HEK293 (cell line): ENCODE data around the gene MEGF8.
A peak's percentile ranks its signal among the peaks of the same experiment; 100 is the strongest.

Experiments used
- CTCF ChIA-PET: fragments of 350-600 bp; formaldehyde crosslinking; extraction: SDS; loops from one replicate; lab custom pipeline; 2021; ENCODE audit warnings: antibody characterized with exemption; lab: Yijun Ruan, JAX
- POLR2A ChIA-PET: fragments of 300-600 bp; formaldehyde crosslinking; extraction: SDS; loops from one replicate; lab custom pipeline; 2020; ENCODE audit warnings: antibody characterized with exemption, inconsistent platforms; lab: Yijun Ruan, JAX
- H3K27ac ChIP-seq: fragments of 200-500 bp; sonication (Bioruptor generic); 2 replicates; pipeline ENCODE4 v1.5.1; 2014; ENCODE audit warnings: low read depth, low read length, control low read depth, inconsistent platforms; ENCODE audit errors: extremely low read depth
- H3K36me3 ChIP-seq, 2 experiments: fragments of 200-500 bp in 1 of 2; sonication (Bioruptor generic) in 1 of 2; 1 replicate in 1 of 2; 2 replicates in 1 of 2; pipeline ENCODE4 v1.5.1; 2014 to 2017; ENCODE audit warnings: inconsistent platforms in 2 of 2, low read length in 2 of 2; ENCODE audit not compliant: control insufficient read depth in 2 of 2, insufficient read depth in 1 of 2
- H3K4me1 ChIP-seq: fragments of 200-500 bp; sonication (Bioruptor generic); 2 replicates; pipeline ENCODE4 v1.5.1; 2014; ENCODE audit warnings: mild to moderate bottlenecking, low read length, inconsistent platforms; ENCODE audit not compliant: control insufficient read depth, insufficient read depth
- H3K4me3 ChIP-seq: 2 replicates; pipeline ENCODE4 v1.5.1; 2011; ENCODE audit warnings: low read depth, mild to moderate bottlenecking, control low read depth, low read length, moderate library complexity
- H3K9me3 ChIP-seq: fragments of 200-500 bp; sonication (Bioruptor generic); 2 replicates; pipeline ENCODE4 v1.5.1; 2014; ENCODE audit warnings: low read depth, low read length, inconsistent platforms; ENCODE audit not compliant: control insufficient read depth, insufficient read depth
- MZF1 ChIP-seq: fragments of 450-650 bp; formaldehyde crosslinking; IDR thresholded peaks from 2 replicates; pipeline ENCODE4 v1.5.1; 2017; ENCODE audit warnings: missing biosample characterization, missing genetic modification characterization, borderline replicate concordance
- OSR2 ChIP-seq: fragments of 450-650 bp; formaldehyde crosslinking; IDR thresholded peaks from 2 replicates; pipeline ENCODE4 v1.5.1; 2016; ENCODE audit warnings: missing biosample characterization, missing genetic modification characterization
- SALL2 ChIP-seq: fragments of 450-650 bp; formaldehyde crosslinking; IDR thresholded peaks from 2 replicates; pipeline ENCODE4 v1.5.0; 2017; ENCODE audit warnings: missing biosample characterization, mild to moderate bottlenecking, missing genetic modification characterization, borderline replicate concordance
- YY2 ChIP-seq: fragments of 450-650 bp; formaldehyde crosslinking; IDR thresholded peaks from 2 replicates; pipeline ENCODE4 v1.5.1; 2016; ENCODE audit warnings: missing biosample characterization, missing genetic modification characterization
- ZBTB48 ChIP-seq: fragments of 450-650 bp; formaldehyde crosslinking; IDR thresholded peaks from 2 replicates; pipeline ENCODE4 v1.5.1; 2016; ENCODE audit warnings: missing biosample characterization, missing genetic modification characterization
- ZFP37 ChIP-seq: fragments of 450-650 bp; formaldehyde crosslinking; IDR thresholded peaks from 2 replicates; pipeline ENCODE4 v1.5.1; 2016; ENCODE audit warnings: missing biosample characterization, missing genetic modification characterization
- ZNF221 ChIP-seq: fragments of 450-650 bp; formaldehyde crosslinking; IDR thresholded peaks from 2 replicates; pipeline ENCODE4 v1.5.1; 2017; ENCODE audit warnings: missing biosample characterization, missing genetic modification characterization, borderline replicate concordance
- ZNF292 ChIP-seq: fragments of 450-650 bp; formaldehyde crosslinking; IDR thresholded peaks from 2 replicates; pipeline ENCODE4 v1.5.1; 2016; ENCODE audit warnings: low read depth, missing biosample characterization, missing genetic modification characterization, borderline replicate concordance
- ZNF391 ChIP-seq: fragments of 450-650 bp; formaldehyde crosslinking; IDR thresholded peaks from 2 replicates; pipeline ENCODE4 v1.5.1; 2016; ENCODE audit warnings: low read depth, missing biosample characterization, missing genetic modification characterization, borderline replicate concordance
- ZNF423 ChIP-seq: fragments of 450-650 bp; formaldehyde crosslinking; IDR thresholded peaks from 2 replicates; pipeline ENCODE4 v1.5.1; 2016; ENCODE audit warnings: missing biosample characterization, missing genetic modification characterization
- ZNF558 ChIP-seq: fragments of 450-650 bp; formaldehyde crosslinking; IDR thresholded peaks from 2 replicates; pipeline ENCODE4 v1.5.1; 2016; ENCODE audit warnings: missing biosample characterization, missing genetic modification characterization
- ZNF600 ChIP-seq: fragments of 450-650 bp; formaldehyde crosslinking; IDR thresholded peaks from 2 replicates; pipeline ENCODE4 v1.5.1; 2016; ENCODE audit warnings: missing biosample characterization, missing genetic modification characterization
- ZNF664 ChIP-seq: fragments of 450-650 bp; formaldehyde crosslinking; IDR thresholded peaks from 2 replicates; pipeline ENCODE4 v1.5.1; 2016; ENCODE audit warnings: missing biosample characterization, missing genetic modification characterization
- ZSCAN30 ChIP-seq: fragments of 450-650 bp; IDR thresholded peaks from 2 replicates; pipeline ENCODE4 v1.5.1; 2018; ENCODE audit warnings: missing biosample characterization, mild to moderate bottlenecking, missing genetic modification characterization, moderate library complexity
- TF ChIP-seq, protein P1 (sequence below): fragments of 450-650 bp; IDR thresholded peaks from 2 replicates; pipeline ENCODE4 v1.5.1; 2018; ENCODE audit warnings: missing biosample characterization, mild to moderate bottlenecking, missing genetic modification characterization
- TF ChIP-seq, protein P2 (sequence below): fragments of 450-650 bp; formaldehyde crosslinking; IDR thresholded peaks from 2 replicates; pipeline ENCODE4 v1.5.1; 2016; ENCODE audit warnings: missing biosample characterization, missing genetic modification characterization
- TF ChIP-seq, protein P3 (sequence below): fragments of 450-650 bp; formaldehyde crosslinking; IDR thresholded peaks from 2 replicates; pipeline ENCODE4 v1.5.1; 2016; ENCODE audit warnings: missing biosample characterization, missing genetic modification characterization
- TF ChIP-seq, protein P4 (sequence below): fragments of 450-650 bp; formaldehyde crosslinking; IDR thresholded peaks from 2 replicates; pipeline ENCODE4 v1.5.1; 2016; ENCODE audit warnings: missing biosample characterization, missing genetic modification characterization

MEGF8 gene

DNA sequence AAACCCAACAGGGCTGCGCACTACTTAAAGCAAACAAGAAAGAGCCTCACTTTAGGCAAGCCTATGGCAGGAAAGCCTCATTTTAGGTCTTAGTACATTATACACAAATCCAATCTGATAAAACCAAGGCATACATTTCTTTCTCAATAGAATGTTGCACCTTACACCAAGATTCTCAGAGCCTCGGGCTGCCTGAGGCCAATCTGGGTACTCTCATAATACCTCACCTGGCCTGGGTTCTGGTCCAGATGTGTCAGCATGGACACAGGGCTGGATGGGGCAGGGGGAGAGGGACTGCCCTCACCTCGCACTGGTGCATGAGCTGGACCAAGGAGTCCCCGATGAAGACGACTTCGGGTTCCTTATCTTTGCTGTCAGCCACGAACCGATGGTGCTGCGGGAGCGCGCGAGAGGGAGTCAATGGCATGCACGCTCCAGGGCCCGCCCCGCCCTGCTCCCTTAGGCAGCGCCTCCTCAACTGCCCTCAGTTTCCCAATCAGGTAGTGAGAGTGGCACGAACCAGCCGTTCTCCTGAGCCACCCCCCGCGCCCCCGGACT, 23.7 kb upstream of the MEGF8 start, which contains the start of gene PRR19 (continued):
- TF ChIP-seq, protein P1, sequence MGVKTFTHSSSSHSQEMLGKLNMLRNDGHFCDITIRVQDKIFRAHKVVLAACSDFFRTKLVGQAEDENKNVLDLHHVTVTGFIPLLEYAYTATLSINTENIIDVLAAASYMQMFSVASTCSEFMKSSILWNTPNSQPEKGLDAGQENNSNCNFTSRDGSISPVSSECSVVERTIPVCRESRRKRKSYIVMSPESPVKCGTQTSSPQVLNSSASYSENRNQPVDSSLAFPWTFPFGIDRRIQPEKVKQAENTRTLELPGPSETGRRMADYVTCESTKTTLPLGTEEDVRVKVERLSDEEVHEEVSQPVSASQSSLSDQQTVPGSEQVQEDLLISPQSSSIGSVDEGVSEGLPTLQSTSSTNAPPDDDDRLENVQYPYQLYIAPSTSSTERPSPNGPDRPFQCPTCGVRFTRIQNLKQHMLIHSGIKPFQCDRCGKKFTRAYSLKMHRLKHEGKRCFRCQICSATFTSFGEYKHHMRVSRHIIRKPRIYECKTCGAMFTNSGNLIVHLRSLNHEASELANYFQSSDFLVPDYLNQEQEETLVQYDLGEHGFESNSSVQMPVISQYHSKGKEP (tag by site-specific recombination) = no peak
- TF ChIP-seq ZNF558 (tag by site-specific recombination) (no peak), ZFP37 (no peak), SALL2 (tag by site-specific recombination) (no peak), ZNF292 (tag by site-specific recombination) (no peak), ZSCAN30 (no peak), OSR2 (tag by site-specific recombination) (no peak), ZNF391 (tag by site-specific recombination) (no peak)

DNA sequence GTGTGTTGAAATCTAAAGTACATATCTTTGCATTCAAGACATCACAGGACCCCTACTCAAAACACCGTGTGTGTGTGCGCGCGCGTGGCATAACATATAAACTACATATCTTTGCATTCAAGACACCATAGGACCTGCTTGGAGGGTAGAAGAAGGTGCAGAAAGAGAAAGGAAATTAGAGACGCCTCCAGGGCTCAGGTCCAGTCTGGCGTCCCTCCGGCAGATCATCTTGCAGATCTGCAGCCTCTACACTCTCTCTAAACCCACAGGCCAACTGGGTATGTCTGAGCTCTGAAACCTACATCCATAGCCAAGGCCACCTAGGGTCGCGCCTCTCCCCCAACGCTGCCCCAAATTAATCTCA, 22.4 kb upstream of the MEGF8 start:
- POLR2A ChIA-PET = interaction anchor here (1.0 to 2.9 kb wide), 10 partner anchors 9 to 157 kb away, joined by 3 to 26 read pairs (median 4); partner anchors contain the start of gene GSK3A
- TF ChIP-seq ZNF558 (tag by site-specific recombination) (0 out of 2 replicates have a peak, but pooled peaks have one; percentile 6), ZBTB48 (tag by site-specific recombination) (peak; percentile 76), ZNF600 (0 out of 2 replicates have a peak, but pooled peaks have one; percentile 18), ZNF423 (tag by site-specific recombination) (no peak), ZNF664 (0 out of 2 replicates have a peak, but pooled peaks have one; percentile 12), YY2 (tag by site-specific recombination) (0 out of 2 replicates have a peak, but pooled peaks have one; percentile 31), MZF1 (tag by site-specific recombination) (0 out of 2 replicates have a peak, but pooled peaks have one; percentile 26), ZNF221 (tag by site-specific recombination) (no peak)
- TF ChIP-seq, protein P2, sequence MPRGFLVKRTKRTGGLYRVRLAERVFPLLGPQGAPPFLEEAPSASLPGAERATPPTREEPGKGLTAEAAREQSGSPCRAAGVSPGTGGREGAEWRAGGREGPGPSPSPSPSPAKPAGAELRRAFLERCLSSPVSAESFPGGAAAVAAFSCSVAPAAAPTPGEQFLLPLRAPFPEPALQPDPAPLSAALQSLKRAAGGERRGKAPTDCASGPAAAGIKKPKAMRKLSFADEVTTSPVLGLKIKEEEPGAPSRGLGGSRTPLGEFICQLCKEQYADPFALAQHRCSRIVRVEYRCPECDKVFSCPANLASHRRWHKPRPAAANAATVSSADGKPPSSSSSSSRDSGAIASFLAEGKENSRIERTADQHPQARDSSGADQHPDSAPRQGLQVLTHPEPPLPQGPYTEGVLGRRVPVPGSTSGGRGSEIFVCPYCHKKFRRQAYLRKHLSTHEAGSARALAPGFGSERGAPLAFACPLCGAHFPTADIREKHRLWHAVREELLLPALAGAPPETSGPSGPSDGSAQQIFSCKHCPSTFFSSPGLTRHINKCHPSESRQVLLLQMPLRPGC (tag by site-specific recombination) = no peak
- TF ChIP-seq, protein P3, sequence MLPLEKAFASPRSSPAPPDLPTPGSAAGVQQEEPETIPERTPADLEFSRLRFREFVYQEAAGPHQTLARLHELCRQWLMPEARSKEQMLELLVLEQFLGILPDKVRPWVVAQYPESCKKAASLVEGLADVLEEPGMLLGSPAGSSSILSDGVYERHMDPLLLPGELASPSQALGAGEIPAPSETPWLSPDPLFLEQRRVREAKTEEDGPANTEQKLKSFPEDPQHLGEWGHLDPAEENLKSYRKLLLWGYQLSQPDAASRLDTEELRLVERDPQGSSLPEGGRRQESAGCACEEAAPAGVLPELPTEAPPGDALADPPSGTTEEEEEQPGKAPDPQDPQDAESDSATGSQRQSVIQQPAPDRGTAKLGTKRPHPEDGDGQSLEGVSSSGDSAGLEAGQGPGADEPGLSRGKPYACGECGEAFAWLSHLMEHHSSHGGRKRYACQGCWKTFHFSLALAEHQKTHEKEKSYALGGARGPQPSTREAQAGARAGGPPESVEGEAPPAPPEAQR (tag by site-specific recombination) = 0 out of 2 replicates have a peak, but pooled peaks have one; percentile 4
- TF ChIP-seq, protein P4, sequence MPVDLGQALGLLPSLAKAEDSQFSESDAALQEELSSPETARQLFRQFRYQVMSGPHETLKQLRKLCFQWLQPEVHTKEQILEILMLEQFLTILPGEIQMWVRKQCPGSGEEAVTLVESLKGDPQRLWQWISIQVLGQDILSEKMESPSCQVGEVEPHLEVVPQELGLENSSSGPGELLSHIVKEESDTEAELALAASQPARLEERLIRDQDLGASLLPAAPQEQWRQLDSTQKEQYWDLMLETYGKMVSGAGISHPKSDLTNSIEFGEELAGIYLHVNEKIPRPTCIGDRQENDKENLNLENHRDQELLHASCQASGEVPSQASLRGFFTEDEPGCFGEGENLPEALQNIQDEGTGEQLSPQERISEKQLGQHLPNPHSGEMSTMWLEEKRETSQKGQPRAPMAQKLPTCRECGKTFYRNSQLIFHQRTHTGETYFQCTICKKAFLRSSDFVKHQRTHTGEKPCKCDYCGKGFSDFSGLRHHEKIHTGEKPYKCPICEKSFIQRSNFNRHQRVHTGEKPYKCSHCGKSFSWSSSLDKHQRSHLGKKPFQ (tag by site-specific recombination) = no peak
- H3K4me3 ChIP-seq = no peak overlapping the region; the same call in 1 of the 2 replicates
- H3K36me3 ChIP-seq = peaks cover 3 to 7% of the 10 kb centered on the region in 2 experiments; a peak in 2 of 3 replicates
- CTCF ChIA-PET = interaction anchor here (0.5 to 1.8 kb wide), 4 partner anchors 23 to 185 kb away, joined by 4 to 8 read pairs (median 4); no protein-coding TSS in a partner anchor
- no peaks in the 10 kb centered on the region for H3K9me3 ChIP-seq
- peak overlapping the region; percentile 75; the same call in 1 of the 2 replicates for H3K27ac ChIP-seq
- peaks cover 13% of the 10 kb centered on the region for H3K4me1 ChIP-seq
